ENCODE results near the gene CASP2. TPM values are rescaled to one million over a fixed set of nuclear protein-coding genes. Genes with fewer than 3 reads are reported as not detected.
A peak's percentile ranks its signal among the peaks of the same experiment; 100 is the strongest.

Gene CASP2
- total and polyA plus RNA-seq, 10 of the 15 experiments (the other 5 are each of a cell fraction or from before 2014, with no cell fraction given) = 12.1 to 60.4 (median 26.2) TPM

DNA sequence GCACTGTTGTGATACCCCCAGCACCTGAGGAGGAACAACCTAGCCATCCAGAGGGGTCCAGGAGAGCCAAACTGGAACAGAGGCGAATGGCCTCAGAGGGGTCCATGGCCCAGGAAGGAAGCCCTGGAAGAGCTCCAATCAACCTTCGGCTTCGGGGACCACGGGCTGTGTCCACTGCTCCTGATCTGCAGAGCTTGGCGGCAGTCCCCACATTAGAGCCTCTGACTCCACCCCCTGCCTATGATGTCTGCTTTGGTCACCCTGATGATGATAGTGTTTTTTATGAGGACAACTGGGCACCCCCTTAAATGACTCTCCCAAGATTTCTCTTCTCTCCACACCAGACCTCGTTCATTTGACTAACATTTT lies 1.6 kb upstream of the CASP2 start:
- in situ Hi-C loops (cut with MboI) = no loop called here
- intact Hi-C loops (cut with micrococcal nuclease; ENCODE audit: unreplicated experiment) = no loop called here

DNA sequence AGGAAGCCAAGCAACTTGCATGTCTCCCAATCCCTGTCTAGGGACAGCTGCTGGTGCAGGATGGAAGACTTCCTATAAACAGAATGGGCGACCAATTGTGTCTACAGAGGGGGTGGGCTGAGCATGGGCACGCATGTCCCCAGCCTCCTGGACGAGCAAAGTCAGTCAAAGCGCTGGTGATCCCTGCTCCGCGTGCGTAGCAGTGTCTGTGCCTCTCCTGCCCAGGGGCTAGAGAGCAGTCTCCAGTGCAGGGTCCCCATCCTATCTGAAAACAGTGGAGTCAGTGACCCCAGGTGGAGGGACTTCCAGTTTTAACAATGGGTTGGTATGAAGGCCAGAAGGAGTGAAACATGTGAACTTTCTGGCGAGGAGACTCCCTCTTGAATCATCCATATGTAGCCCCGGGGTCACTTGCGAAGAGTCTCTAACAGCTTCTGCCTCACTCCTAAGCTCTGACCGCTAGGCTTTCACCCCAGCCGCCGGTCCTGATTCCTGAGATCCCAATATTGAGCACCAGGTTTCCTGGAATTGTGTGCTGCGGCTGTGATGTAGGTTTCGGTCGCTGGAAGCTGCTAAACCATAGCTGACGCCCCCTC lies 714 bp upstream of the CASP2 start:
- intact Hi-C loops (cut with micrococcal nuclease; ENCODE audit: unreplicated experiment) = no loop called here
- Histone ChIP-seq H2AFZ (ENCODE audit: control insufficient read depth, low read depth, low read length) (peak overlapping the region; percentile 93), H3K9ac (ENCODE audit: control insufficient read depth, insufficient read depth, low read length) (no peak overlapping the region), H3K27me3 (replicated peaks in 1 of 2; ENCODE audit: control insufficient read depth in 2 of 2, insufficient read depth in 2 of 2, low read length in 1 of 2) (no peaks in the 10 kb centered on the region), H3K9me3 (replicated peaks; ENCODE audit: control insufficient read depth, insufficient read depth, low read length) (no peaks in the 10 kb centered on the region; the same call in 2 of the 3 replicates), H3K4me2 (ENCODE audit: control insufficient read depth, insufficient read depth) (peak overlapping the region; percentile 72; the same call in 1 of the 2 replicates), H4K20me1 (ENCODE audit: control insufficient read depth, insufficient read depth) (no peaks in the 10 kb centered on the region), H3K27ac (ENCODE audit: control insufficient read depth, insufficient read depth) (no peak overlapping the region), H3K4me1 (ENCODE audit: control insufficient read depth, insufficient read depth, low read length) (peaks cover 10% of the 10 kb centered on the region), H3K79me2 (ENCODE audit: control insufficient read depth, insufficient read depth, low read length) (peaks cover 35% of the 10 kb centered on the region), H3K4me3 (peak overlapping the region; percentile 47; the same call in 1 of the 2 replicates), H3K36me3 (ENCODE audit: control insufficient read depth in 2 of 2, insufficient read depth in 2 of 2, low read length in 1 of 2) (peaks cover 3 to 5% of the 10 kb centered on the region in 2 experiments; a peak in 3 of 4 replicates)
- ChIA-PET RAD21 (ENCODE audit: unreplicated experiment) (interaction anchor here (0.5 to 1.9 kb wide), 4 partner anchors 12 to 25 kb away, joined by 3 to 7 read pairs (median 5); partner anchors contain the start of gene GSTK1), CTCF (interaction anchor here (0.6 to 1.8 kb wide), 10 partner anchors 8 to 635 kb away, joined by 3 to 8 read pairs (median 4); partner anchors contain the start of gene GSTK1), POLR2A (interaction anchor here (0.6 to 1.5 kb wide), 4 partner anchors 8 to 446 kb away, joined by 3 to 9 read pairs (median 4); partner anchors contain the start of gene GSTK1), SMC1A (ENCODE audit: uncharacterized antibody, unreplicated experiment) (interaction anchor here (0.9 to 1.2 kb wide), 4 partner anchors 8 to 47 kb away, joined by 3 to 5 read pairs (median 3); no protein-coding TSS in a partner anchor)
- ATAC-seq (no peak), FAIRE-seq (no peak), DNase-seq (ENCODE audit: low read depth, low spot score) (no peak)
- TSS peak; percentile 89 for BruUV-seq (replicated peaks)
- in situ Hi-C loops (cut with MboI) = no loop called here
- WGBS (ENCODE audit: insufficient coverage, insufficient replicate concordance, low lambda C conversion rate, missing lambda C conversion rate) = 93% methylated on average over 17 of the region's 17 CpGs
- TF ChIP-seq, protein P1, sequence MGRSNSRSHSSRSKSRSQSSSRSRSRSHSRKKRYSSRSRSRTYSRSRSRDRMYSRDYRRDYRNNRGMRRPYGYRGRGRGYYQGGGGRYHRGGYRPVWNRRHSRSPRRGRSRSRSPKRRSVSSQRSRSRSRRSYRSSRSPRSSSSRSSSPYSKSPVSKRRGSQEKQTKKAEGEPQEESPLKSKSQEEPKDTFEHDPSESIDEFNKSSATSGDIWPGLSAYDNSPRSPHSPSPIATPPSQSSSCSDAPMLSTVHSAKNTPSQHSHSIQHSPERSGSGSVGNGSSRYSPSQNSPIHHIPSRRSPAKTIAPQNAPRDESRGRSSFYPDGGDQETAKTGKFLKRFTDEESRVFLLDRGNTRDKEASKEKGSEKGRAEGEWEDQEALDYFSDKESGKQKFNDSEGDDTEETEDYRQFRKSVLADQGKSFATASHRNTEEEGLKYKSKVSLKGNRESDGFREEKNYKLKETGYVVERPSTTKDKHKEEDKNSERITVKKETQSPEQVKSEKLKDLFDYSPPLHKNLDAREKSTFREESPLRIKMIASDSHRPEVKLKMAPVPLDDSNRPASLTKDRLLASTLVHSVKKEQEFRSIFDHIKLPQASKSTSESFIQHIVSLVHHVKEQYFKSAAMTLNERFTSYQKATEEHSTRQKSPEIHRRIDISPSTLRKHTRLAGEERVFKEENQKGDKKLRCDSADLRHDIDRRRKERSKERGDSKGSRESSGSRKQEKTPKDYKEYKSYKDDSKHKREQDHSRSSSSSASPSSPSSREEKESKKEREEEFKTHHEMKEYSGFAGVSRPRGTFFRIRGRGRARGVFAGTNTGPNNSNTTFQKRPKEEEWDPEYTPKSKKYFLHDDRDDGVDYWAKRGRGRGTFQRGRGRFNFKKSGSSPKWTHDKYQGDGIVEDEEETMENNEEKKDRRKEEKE (IDR thresholded peaks at IDR 0.05) = no peak
- TF ChIP-seq, protein P2, sequence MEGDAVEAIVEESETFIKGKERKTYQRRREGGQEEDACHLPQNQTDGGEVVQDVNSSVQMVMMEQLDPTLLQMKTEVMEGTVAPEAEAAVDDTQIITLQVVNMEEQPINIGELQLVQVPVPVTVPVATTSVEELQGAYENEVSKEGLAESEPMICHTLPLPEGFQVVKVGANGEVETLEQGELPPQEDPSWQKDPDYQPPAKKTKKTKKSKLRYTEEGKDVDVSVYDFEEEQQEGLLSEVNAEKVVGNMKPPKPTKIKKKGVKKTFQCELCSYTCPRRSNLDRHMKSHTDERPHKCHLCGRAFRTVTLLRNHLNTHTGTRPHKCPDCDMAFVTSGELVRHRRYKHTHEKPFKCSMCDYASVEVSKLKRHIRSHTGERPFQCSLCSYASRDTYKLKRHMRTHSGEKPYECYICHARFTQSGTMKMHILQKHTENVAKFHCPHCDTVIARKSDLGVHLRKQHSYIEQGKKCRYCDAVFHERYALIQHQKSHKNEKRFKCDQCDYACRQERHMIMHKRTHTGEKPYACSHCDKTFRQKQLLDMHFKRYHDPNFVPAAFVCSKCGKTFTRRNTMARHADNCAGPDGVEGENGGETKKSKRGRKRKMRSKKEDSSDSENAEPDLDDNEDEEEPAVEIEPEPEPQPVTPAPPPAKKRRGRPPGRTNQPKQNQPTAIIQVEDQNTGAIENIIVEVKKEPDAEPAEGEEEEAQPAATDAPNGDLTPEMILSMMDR (IDR thresholded peaks at IDR 0.05 in 2 of 3, conservative IDR thresholded peaks at IDR 0.05 in 1 of 3; ENCODE audit: control insufficient read depth in 2 of 3, extremely low read depth in 1 of 3, insufficient read depth in 1 of 3, low read depth in 3 of 3, low read length in 3 of 3) = no peak
- TF ChIP-seq, protein P3, sequence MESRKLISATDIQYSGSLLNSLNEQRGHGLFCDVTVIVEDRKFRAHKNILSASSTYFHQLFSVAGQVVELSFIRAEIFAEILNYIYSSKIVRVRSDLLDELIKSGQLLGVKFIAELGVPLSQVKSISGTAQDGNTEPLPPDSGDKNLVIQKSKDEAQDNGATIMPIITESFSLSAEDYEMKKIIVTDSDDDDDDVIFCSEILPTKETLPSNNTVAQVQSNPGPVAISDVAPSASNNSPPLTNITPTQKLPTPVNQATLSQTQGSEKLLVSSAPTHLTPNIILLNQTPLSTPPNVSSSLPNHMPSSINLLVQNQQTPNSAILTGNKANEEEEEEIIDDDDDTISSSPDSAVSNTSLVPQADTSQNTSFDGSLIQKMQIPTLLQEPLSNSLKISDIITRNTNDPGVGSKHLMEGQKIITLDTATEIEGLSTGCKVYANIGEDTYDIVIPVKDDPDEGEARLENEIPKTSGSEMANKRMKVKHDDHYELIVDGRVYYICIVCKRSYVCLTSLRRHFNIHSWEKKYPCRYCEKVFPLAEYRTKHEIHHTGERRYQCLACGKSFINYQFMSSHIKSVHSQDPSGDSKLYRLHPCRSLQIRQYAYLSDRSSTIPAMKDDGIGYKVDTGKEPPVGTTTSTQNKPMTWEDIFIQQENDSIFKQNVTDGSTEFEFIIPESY (IDR thresholded peaks at IDR 0.05) = peak; percentile 95
- TF ChIP-seq ATF7 (IDR thresholded peaks at IDR 0.05; ENCODE audit: low read depth) (no peak), KLF5 (IDR thresholded peaks at IDR 0.05; ENCODE audit: partially characterized antibody) (no peak)

More for the DNA sequence above, 1.6 kb upstream of the CASP2 start:
- no peaks in the 10 kb centered on the region for H3K27me3 ChIP-seq (replicated peaks in 1 of 2; ENCODE audit: control insufficient read depth in 2 of 2, insufficient read depth in 2 of 2, low read length in 1 of 2)
- no peak overlapping the region for H3K4me3 ChIP-seq
- H3K4me2 ChIP-seq (ENCODE audit: control insufficient read depth, insufficient read depth) = no peak overlapping the region
- SMC1A ChIA-PET (ENCODE audit: uncharacterized antibody, unreplicated experiment) = interaction anchor here (0.9 kb wide), 1 partner anchor 10 kb away, joined by 3 read pairs; no protein-coding TSS in a partner anchor
- DNase-seq (ENCODE audit: low read depth, low spot score) (no peak), ATAC-seq (no peak), FAIRE-seq (no peak)
- 86% methylated on average over 6 of the region's 6 CpGs for WGBS (ENCODE audit: insufficient coverage, insufficient replicate concordance, low lambda C conversion rate, missing lambda C conversion rate)
- no peaks in the 10 kb centered on the region; the same call in 2 of the 3 replicates for H3K9me3 ChIP-seq (replicated peaks; ENCODE audit: control insufficient read depth, insufficient read depth, low read length)
- H3K27ac ChIP-seq (ENCODE audit: control insufficient read depth, insufficient read depth) = no peak overlapping the region
- RAD21 ChIA-PET (ENCODE audit: unreplicated experiment) = interaction anchor here (1.0 to 1.9 kb wide), 2 partner anchors 13 to 24 kb away, joined by 3 to 7 read pairs; partner anchors contain the start of gene GSTK1
- BruUV-seq (replicated peaks) = no TSS peak
- H3K36me3 ChIP-seq (ENCODE audit: control insufficient read depth in 2 of 2, insufficient read depth in 2 of 2, low read length in 1 of 2) = no peaks in the 10 kb centered on the region
- no peak overlapping the region for H2AFZ ChIP-seq (ENCODE audit: control insufficient read depth, low read depth, low read length)
- H4K20me1 ChIP-seq (ENCODE audit: control insufficient read depth, insufficient read depth) = no peaks in the 10 kb centered on the region
- POLR2A ChIA-PET = no interaction called here
- H3K79me2 ChIP-seq (ENCODE audit: control insufficient read depth, insufficient read depth, low read length) = peaks cover 31% of the 10 kb centered on the region
- TF ChIP-seq PAX5 (IDR thresholded peaks at IDR 0.05; ENCODE audit: borderline replicate concordance, low read depth, low read length) = no peak
- no peak for TF ChIP-seq DPF2 (IDR thresholded peaks at IDR 0.05)
- TF ChIP-seq CBFB (IDR thresholded peaks at IDR 0.05; ENCODE audit: low read depth) = no peak
- TF ChIP-seq HCFC1 (IDR thresholded peaks at IDR 0.05; ENCODE audit: low read length) = no peak
- no peak for TF ChIP-seq TARDBP (IDR thresholded peaks at IDR 0.05; ENCODE audit: borderline replicate concordance)
- TF ChIP-seq TCF12 (IDR thresholded peaks at IDR 0.05; ENCODE audit: low read depth, low read length) = no peak
- TF ChIP-seq POLR2AphosphoS5 (IDR thresholded peaks at IDR 0.05; ENCODE audit: low read length) = no peak
- no peak for TF ChIP-seq POLR2AphosphoS2 (IDR thresholded peaks at IDR 0.05; ENCODE audit: low read depth, low read length)
- H3K4me1 ChIP-seq (ENCODE audit: control insufficient read depth, insufficient read depth, low read length) = peaks cover 10% of the 10 kb centered on the region
- H3K9ac ChIP-seq (ENCODE audit: control insufficient read depth, insufficient read depth, low read length) = no peak overlapping the region
- CTCF ChIA-PET = interaction anchor here (1.5 to 1.8 kb wide), 2 partner anchors 19 to 46 kb away, joined by 4 to 8 read pairs; no protein-coding TSS in a partner anchor
